ENCODE results near the gene PRDM16. TPM values are rescaled to one million over a fixed set of nuclear protein-coding genes. Genes with fewer than 3 reads are reported as not detected.

The PRDM16 gene
- total RNA-seq, 1 experiment from 2014 or later: not detected

DNA sequence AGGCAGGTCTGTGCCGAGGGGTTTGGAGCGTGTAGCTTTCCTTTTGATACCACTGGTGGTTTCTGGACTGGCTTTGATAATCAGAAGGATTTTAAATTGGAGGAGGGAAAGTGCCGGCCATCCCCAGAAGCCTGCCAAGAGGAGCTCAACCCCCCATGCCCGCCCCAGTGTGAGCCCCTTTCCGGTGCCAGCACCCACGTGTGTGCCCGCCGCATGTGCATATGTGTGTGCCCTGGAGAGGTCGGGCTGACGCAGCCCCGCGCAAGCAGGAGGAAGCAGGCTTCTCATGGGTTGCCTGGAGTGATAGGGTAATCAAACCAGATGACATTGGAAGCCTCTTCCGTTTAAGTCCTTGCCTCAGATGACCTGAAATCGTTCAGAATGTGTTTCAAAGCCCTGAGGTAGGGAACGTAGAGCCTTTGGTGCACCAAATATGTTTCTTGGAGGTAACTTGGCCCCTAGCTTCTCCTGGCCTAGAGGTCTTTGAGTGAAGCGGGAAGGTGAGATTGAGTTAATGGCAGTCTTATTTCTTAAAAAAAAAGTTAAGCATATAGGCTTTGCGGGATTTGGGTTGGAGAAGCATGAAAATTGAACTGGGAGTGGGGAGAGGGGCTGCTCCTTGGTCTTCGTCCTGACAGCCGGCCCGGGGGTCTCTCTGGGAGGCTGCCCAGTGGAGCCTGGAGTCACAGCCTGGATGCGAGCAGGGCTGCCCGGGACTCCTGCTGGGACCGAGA is 351.4 kb downstream of the PRDM16 start:
- intact Hi-C loops (cut with micrococcal nuclease): loop anchor here (5.0 kb wide), 1 partner anchor 1223 kb away; no protein-coding TSS in a partner anchor
- Mint-ChIP-seq H3K36me3 (ENCODE audit: insufficient read depth, unreplicated experiment) (no peaks in the 10 kb centered on the region), H3K27ac (ENCODE audit: low read depth, unreplicated experiment) (no peak overlapping the region), H3K4me1 (ENCODE audit: insufficient read depth, unreplicated experiment) (no peaks in the 10 kb centered on the region), H3K27me3 (ENCODE audit: insufficient read depth, unreplicated experiment) (peaks cover 32% of the 10 kb centered on the region), H3K9me3 (ENCODE audit: unreplicated experiment) (no peaks in the 10 kb centered on the region), H3K4me3 (ENCODE audit: unreplicated experiment) (no peak overlapping the region)
- no TSS peak for BruUV-seq (replicated peaks)
- TF ChIP-seq, protein P1, sequence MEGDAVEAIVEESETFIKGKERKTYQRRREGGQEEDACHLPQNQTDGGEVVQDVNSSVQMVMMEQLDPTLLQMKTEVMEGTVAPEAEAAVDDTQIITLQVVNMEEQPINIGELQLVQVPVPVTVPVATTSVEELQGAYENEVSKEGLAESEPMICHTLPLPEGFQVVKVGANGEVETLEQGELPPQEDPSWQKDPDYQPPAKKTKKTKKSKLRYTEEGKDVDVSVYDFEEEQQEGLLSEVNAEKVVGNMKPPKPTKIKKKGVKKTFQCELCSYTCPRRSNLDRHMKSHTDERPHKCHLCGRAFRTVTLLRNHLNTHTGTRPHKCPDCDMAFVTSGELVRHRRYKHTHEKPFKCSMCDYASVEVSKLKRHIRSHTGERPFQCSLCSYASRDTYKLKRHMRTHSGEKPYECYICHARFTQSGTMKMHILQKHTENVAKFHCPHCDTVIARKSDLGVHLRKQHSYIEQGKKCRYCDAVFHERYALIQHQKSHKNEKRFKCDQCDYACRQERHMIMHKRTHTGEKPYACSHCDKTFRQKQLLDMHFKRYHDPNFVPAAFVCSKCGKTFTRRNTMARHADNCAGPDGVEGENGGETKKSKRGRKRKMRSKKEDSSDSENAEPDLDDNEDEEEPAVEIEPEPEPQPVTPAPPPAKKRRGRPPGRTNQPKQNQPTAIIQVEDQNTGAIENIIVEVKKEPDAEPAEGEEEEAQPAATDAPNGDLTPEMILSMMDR (IDR thresholded peaks at IDR 0.05; ENCODE audit: unreplicated experiment): no peak
- no peak for DNase-seq (ENCODE audit: unreplicated experiment)
- POLR2A ChIA-PET: interaction anchor here (0.6 kb wide), 1 partner anchor 837 kb away, joined by 3 read pairs; no protein-coding TSS in a partner anchor
- CTCF ChIA-PET: interaction anchor here (0.7 kb wide), 1 partner anchor 70 kb away, joined by 3 read pairs; no protein-coding TSS in a partner anchor

DNA sequence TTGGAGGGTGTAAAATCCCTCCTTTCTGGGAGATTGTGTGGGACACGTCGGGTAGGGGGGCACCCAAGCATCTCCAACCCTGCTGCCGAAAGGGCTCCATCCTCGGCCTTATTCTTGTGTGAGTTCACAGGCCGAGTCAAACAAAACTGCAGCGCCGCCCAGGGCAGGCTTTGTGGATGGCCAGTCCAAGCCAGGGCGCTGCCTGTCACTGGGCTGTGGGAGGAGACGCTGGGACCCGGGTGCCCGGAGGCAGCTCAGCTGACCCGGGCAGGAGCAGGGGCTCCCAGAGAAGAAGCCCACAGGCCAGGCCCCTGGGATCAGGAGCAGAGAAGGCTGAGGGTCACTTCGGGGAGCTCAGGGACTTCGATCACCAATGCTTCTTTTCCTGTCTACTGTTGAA is 353.6 kb downstream of the PRDM16 start:
- ChIA-PET CTCF (interaction anchor here (0.6 to 0.9 kb wide), 2 partner anchors 17 to 62 kb away, joined by 3 to 4 read pairs; no protein-coding TSS in a partner anchor), POLR2A (no interaction called here)
- Mint-ChIP-seq H3K4me1 (ENCODE audit: insufficient read depth, unreplicated experiment) (no peaks in the 10 kb centered on the region), H3K27me3 (ENCODE audit: insufficient read depth, unreplicated experiment) (peaks cover 32% of the 10 kb centered on the region), H3K9me3 (ENCODE audit: unreplicated experiment) (no peaks in the 10 kb centered on the region), H3K27ac (ENCODE audit: low read depth, unreplicated experiment) (no peak overlapping the region), H3K4me3 (ENCODE audit: unreplicated experiment) (no peak overlapping the region), H3K36me3 (ENCODE audit: insufficient read depth, unreplicated experiment) (no peaks in the 10 kb centered on the region)
- TF ChIP-seq, protein P1 (IDR thresholded peaks at IDR 0.05; ENCODE audit: unreplicated experiment): no peak
- BruUV-seq (replicated peaks): no TSS peak
- DNase-seq (ENCODE audit: unreplicated experiment): no peak
- intact Hi-C loops (cut with micrococcal nuclease): loop anchor here (5.0 kb wide), 1 partner anchor 1225 kb away; no protein-coding TSS in a partner anchor

DNA sequence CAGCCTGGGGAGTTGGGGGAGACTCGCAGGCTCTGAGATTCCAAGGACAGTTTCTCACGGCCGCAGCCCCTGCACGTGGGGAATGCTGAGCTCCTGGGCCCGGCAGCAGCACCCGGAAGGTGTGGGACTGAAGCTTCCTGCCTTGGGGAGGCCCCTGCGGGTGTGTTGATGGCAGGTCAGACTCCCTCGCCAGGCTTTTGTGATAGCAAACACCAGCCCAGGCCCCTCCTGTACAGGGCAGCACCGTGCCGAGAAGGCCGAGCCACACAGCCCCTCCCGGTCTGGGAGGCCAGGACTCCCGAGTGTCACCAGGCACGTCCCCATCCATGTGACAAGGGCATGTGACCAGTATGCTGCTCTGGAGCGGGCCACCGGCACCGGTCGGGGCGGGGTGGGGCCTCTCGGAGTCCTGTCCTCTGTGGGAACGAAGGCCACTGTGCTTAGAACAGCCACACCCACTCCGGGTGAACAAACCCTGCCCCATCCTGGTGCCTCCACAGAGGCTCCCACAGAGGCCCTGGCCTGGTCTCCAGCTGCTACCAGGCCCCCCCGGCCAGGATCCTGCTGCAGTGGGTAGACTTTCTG is 354.3 kb downstream of the PRDM16 start:
- ChIA-PET CTCF (interaction anchor here (0.6 to 1.8 kb wide), 11 partner anchors 17 to 1228 kb away, joined by 3 to 9 read pairs (median 4); partner anchors contain the start of gene FAAP20), POLR2A (interaction anchor here (0.6 kb wide), 1 partner anchor 1032 kb away, joined by 4 read pairs; the partner anchor contains the start of genes MORN1 and RER1)
- no peak overlapping the region for H3K4me3 Mint-ChIP-seq (ENCODE audit: unreplicated experiment)
- no peak for DNase-seq (ENCODE audit: unreplicated experiment)
- H3K27ac Mint-ChIP-seq (ENCODE audit: low read depth, unreplicated experiment): no peak overlapping the region
- TF ChIP-seq, protein P1 (IDR thresholded peaks at IDR 0.05; ENCODE audit: unreplicated experiment): no peak
- BruUV-seq (replicated peaks): no TSS peak
- H3K4me1 Mint-ChIP-seq (ENCODE audit: insufficient read depth, unreplicated experiment): no peaks in the 10 kb centered on the region
- no peaks in the 10 kb centered on the region for H3K9me3 Mint-ChIP-seq (ENCODE audit: unreplicated experiment)
- no peaks in the 10 kb centered on the region for H3K36me3 Mint-ChIP-seq (ENCODE audit: insufficient read depth, unreplicated experiment)
- intact Hi-C loops (cut with micrococcal nuclease): loop anchor here (5.0 kb wide), 1 partner anchor 1226 kb away; no protein-coding TSS in a partner anchor
- peaks cover 32% of the 10 kb centered on the region for H3K27me3 Mint-ChIP-seq (ENCODE audit: insufficient read depth, unreplicated experiment)

Data from MCF 10A (cell line).